ENCODE data around the gene BRINP2.

BRINP2 gene

DNA sequence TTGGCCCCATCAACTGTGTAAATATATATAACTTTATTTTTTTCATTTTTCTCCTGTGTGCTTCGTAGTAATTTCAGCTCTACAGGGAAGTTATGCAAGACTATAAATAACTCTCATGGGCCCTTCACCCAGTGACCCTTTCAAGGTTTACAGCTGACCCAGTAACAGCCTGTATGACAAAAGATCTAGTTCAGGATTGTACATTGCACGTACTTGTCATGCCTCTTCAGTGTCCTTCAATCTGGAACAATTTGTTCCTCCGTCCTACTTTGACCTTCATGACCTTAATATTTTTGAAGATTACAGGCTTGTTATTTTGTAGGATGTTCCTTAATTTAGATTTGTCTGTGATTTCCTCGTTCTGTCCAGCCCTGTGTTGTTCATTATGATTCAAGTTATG lies 40.5 kb downstream of the BRINP2 start:
- POLR2A ChIA-PET, result no interaction called here
- TF ChIP-seq FOXM1 (IDR thresholded peaks at IDR 0.05; ENCODE audit: borderline replicate concordance) (no peak), FOXK2 (IDR thresholded peaks at IDR 0.05) (no peak), FOXA1 (IDR thresholded peaks at IDR 0.05) (no peak), TARDBP (IDR thresholded peaks at IDR 0.05) (no peak), ZNF384 (IDR thresholded peaks at IDR 0.05) (no peak), NFRKB (IDR thresholded peaks at IDR 0.05) (no peak), SUZ12 (IDR thresholded peaks at IDR 0.05) (no peak), LEF1 (IDR thresholded peaks at IDR 0.05; ENCODE audit: borderline replicate concordance) (no peak), CTBP1 (IDR thresholded peaks at IDR 0.05; ENCODE audit: borderline replicate concordance) (no peak)
- no peak for DNase-seq (ENCODE audit: extremely low spot score)
- CTCF ChIA-PET, result no interaction called here

DNA sequence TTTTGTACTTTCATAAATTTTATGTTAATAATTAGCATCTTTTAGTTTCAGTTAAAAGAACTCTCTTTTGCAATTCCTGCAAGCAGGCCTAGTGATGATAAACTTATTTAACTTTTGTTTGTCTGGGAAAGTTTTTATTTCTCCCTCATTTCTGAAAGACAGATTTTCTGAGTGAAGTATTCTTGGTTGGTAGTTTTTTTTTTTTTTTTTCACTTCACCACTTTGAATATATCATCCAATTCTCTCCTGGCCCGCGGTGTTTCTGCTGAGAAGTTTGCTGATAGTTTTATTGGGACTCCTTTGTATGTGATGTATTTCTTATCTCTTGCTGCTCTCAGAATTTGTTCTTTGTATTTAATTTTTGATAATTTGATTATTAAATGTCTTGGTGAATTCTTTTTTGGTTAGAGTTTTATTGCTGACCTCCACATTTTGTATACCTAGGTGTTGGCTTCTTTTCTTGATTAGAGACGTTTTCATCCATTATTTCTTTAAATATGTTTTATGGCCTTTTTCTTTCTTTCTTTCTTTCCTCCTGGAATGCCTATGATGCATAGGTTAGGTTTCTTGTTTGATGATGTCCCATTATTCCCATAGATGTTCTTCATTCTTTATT lies 45.9 kb downstream of the BRINP2 start:
- TF ChIP-seq TARDBP (IDR thresholded peaks at IDR 0.05), result no peak
- TF ChIP-seq ELF4 (IDR thresholded peaks at IDR 0.05), result no peak
- TF ChIP-seq FOXA1 (IDR thresholded peaks at IDR 0.05), result no peak
- TF ChIP-seq FOXM1 (IDR thresholded peaks at IDR 0.05; ENCODE audit: borderline replicate concordance), result no peak
- TF ChIP-seq NFRKB (IDR thresholded peaks at IDR 0.05), result no peak
- ChIA-PET POLR2A (no interaction called here), CTCF (no interaction called here)
- no peak for DNase-seq (ENCODE audit: extremely low spot score)

DNA sequence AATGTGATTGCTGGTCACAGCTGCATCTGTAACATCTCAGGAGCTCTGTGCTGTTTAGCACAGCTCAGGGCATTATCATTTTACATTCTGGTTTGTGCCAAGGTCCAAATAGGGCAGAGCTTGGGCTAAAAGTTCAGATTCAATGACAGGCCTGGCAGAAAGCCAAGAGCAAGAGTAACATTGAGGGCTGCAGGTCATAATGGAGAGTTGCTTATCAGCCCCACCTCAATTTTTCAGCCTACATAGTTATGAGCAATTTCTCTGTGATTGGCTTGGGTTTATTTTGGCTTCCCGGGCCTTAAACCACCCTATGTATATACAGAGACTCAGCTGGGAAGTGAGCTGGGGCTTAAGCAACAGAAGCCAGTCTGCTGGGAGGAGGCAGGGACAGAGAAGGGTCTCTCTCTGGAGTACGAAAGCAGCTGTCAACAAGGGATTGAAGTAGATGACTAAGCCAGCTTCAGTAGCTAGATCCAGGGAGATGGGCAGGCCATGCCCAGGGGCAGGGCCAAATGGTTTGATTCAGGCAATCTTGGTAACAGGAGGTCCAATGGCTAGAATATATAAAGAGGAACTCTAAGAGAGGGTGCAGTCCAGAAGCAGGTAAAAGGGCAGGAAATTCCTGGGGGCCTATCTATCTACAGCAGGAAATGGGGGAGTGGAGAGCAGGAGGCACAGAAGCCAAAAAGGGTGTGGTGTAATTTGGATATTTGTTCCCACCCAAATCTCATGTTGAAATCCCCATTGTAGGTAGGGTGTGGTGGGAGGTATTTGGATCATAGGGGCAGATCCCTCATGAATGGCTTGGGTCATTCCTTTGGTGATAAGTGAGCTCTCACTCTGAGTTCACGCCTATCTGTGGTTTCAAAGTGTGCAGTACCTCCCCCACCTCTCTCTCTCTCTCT lies 49.0 kb downstream of the BRINP2 start:
- CTCF ChIA-PET, result no interaction called here
- TF ChIP-seq ZNF384 (IDR thresholded peaks at IDR 0.05) (no peak), NFRKB (IDR thresholded peaks at IDR 0.05) (no peak), L3MBTL2 (conservative IDR thresholded peaks at IDR 0.05) (no peak), HDGF (IDR thresholded peaks at IDR 0.05; ENCODE audit: borderline replicate concordance) (no peak), FOXA1 (IDR thresholded peaks at IDR 0.05) (no peak), ARNT (IDR thresholded peaks at IDR 0.05) (no peak), ELF4 (IDR thresholded peaks at IDR 0.05) (no peak), LEF1 (IDR thresholded peaks at IDR 0.05; ENCODE audit: borderline replicate concordance) (no peak), BHLHE40 (IDR thresholded peaks at IDR 0.05; ENCODE audit: borderline replicate concordance) (no peak), SP1 (IDR thresholded peaks at IDR 0.05) (no peak), TARDBP (IDR thresholded peaks at IDR 0.05) (no peak), FOXK2 (IDR thresholded peaks at IDR 0.05) (no peak), CTBP1 (IDR thresholded peaks at IDR 0.05; ENCODE audit: borderline replicate concordance) (no peak), FOXM1 (IDR thresholded peaks at IDR 0.05; ENCODE audit: borderline replicate concordance) (no peak)
- TF ChIP-seq, protein P1, sequence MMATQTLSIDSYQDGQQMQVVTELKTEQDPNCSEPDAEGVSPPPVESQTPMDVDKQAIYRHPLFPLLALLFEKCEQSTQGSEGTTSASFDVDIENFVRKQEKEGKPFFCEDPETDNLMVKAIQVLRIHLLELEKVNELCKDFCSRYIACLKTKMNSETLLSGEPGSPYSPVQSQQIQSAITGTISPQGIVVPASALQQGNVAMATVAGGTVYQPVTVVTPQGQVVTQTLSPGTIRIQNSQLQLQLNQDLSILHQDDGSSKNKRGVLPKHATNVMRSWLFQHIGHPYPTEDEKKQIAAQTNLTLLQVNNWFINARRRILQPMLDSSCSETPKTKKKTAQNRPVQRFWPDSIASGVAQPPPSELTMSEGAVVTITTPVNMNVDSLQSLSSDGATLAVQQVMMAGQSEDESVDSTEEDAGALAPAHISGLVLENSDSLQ (IDR thresholded peaks at IDR 0.05), result no peak
- DNase-seq (ENCODE audit: extremely low spot score), result no peak
- POLR2A ChIA-PET, result no interaction called here

GRCh38 chr1:177223359-177223758 lies 52.6 kb downstream of the BRINP2 start:
- TF ChIP-seq, protein P1 (IDR thresholded peaks at IDR 0.05), result no peak
- TF ChIP-seq ELF4 (IDR thresholded peaks at IDR 0.05) (no peak), TARDBP (IDR thresholded peaks at IDR 0.05) (no peak), LEF1 (IDR thresholded peaks at IDR 0.05; ENCODE audit: borderline replicate concordance) (no peak)
- no peak for DNase-seq (ENCODE audit: extremely low spot score)
- CTCF ChIA-PET, result no interaction called here
- POLR2A ChIA-PET, result no interaction called here

GRCh38 chr1:177227978-177228692 lies 57.4 kb downstream of the BRINP2 start:
- CTCF ChIA-PET, result no interaction called here
- no peak for DNase-seq (ENCODE audit: extremely low spot score)
- TF ChIP-seq ARNT (IDR thresholded peaks at IDR 0.05) (no peak), BHLHE40 (IDR thresholded peaks at IDR 0.05; ENCODE audit: borderline replicate concordance) (no peak), LEF1 (IDR thresholded peaks at IDR 0.05; ENCODE audit: borderline replicate concordance) (no peak), FOXK2 (IDR thresholded peaks at IDR 0.05) (no peak), SUZ12 (IDR thresholded peaks at IDR 0.05) (no peak), NFRKB (IDR thresholded peaks at IDR 0.05) (no peak), ZNF384 (IDR thresholded peaks at IDR 0.05) (no peak), SP1 (IDR thresholded peaks at IDR 0.05) (no peak), FOXM1 (IDR thresholded peaks at IDR 0.05; ENCODE audit: borderline replicate concordance) (no peak), L3MBTL2 (conservative IDR thresholded peaks at IDR 0.05) (no peak), HDGF (IDR thresholded peaks at IDR 0.05; ENCODE audit: borderline replicate concordance) (no peak), CTBP1 (IDR thresholded peaks at IDR 0.05; ENCODE audit: borderline replicate concordance) (no peak), TARDBP (IDR thresholded peaks at IDR 0.05) (no peak), ELF4 (IDR thresholded peaks at IDR 0.05) (no peak), FOXA1 (IDR thresholded peaks at IDR 0.05) (no peak)
- TF ChIP-seq, protein P1 (IDR thresholded peaks at IDR 0.05), result no peak
- POLR2A ChIA-PET, result no interaction called here

DNA sequence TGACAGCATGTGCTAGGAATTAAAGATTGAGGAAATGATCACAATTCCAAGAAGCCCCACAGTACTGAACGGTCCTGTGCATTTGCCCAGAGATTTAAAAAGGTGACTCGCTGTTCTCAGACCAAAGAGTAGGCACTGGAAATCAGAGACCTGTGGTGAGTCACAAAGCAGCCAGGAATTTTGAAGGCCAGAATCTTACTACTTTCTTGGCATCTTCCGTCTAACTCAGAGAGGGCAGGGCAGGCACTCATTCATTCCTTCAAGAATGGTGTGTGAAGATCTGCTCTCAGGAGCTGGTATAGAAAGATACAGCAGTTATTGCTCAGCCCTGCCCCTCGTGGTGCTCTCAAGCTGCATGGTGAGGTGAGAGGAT lies 57.9 kb downstream of the BRINP2 start:
- TF ChIP-seq LEF1 (IDR thresholded peaks at IDR 0.05; ENCODE audit: borderline replicate concordance) (no peak), FOXM1 (IDR thresholded peaks at IDR 0.05; ENCODE audit: borderline replicate concordance) (no peak), FOXA1 (IDR thresholded peaks at IDR 0.05) (no peak), NFRKB (IDR thresholded peaks at IDR 0.05) (no peak), CTBP1 (IDR thresholded peaks at IDR 0.05; ENCODE audit: borderline replicate concordance) (no peak), L3MBTL2 (conservative IDR thresholded peaks at IDR 0.05) (no peak), BHLHE40 (IDR thresholded peaks at IDR 0.05; ENCODE audit: borderline replicate concordance) (no peak), ARNT (IDR thresholded peaks at IDR 0.05) (no peak), HDGF (IDR thresholded peaks at IDR 0.05; ENCODE audit: borderline replicate concordance) (no peak), SP1 (IDR thresholded peaks at IDR 0.05) (no peak), SUZ12 (IDR thresholded peaks at IDR 0.05) (no peak), ZNF384 (IDR thresholded peaks at IDR 0.05) (no peak), FOXK2 (IDR thresholded peaks at IDR 0.05) (no peak), ELF4 (IDR thresholded peaks at IDR 0.05) (no peak), TARDBP (IDR thresholded peaks at IDR 0.05) (no peak)
- TF ChIP-seq, protein P1 (IDR thresholded peaks at IDR 0.05), result no peak
- no peak for DNase-seq (ENCODE audit: extremely low spot score)
- ChIA-PET CTCF (no interaction called here), POLR2A (no interaction called here)

Measured in HEK293T (cell line).